ENCODE data around the gene RABL6.

DNA sequence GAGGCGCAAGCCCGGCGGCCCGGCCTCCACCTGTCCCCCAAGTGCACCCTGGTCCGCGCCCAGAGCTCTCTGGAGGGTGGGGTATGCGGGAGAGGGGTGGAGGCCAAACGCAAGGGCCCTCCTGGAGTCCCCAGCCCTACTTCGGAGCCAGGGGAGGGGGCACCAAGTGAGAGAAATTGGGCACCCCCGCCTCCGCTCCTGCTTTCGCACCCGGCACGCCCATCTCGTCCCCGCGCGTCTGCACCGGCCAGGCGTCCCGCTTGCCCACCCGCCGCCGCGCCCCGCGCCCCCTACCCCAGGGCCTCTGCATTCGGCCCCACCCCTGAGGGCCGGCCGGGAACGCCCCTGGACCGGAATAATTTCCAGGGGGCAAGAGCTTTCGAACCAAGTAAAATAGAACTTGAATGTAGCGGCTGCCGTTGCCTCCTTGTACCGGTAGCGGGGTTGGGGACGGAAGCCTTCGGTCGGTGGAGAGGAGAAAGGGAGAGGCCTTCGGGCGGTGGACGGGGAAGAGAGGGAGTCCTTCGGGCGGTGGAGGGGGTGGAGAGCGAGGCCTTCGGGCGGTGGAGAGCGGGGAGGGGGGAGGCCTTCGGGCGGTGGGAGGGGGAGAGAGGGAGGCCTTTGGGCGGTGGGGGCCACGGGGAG lies 40.8 kb downstream of the RABL6 start:
- TF ChIP-seq POLR2AphosphoS5 (IDR thresholded peaks at IDR 0.05; ENCODE audit: borderline replicate concordance, low read depth, low read length), result no peak
- no peak for TF ChIP-seq EZH2 (IDR thresholded peaks at IDR 0.05)

Measured in SK-N-MC (cell line).